Duodenal mucosa (tissue), 2 donors: ENCODE results near the gene IFT88.

Experiments
- H3K27ac ChIP-seq: one replicate; pipeline ENCODE4 v1.7.0; 2013; ENCODE audit warnings: low read depth, low read length
- H3K27me3 ChIP-seq, 2 donors: one replicate each; pipeline ENCODE4 v1.7.0; 2013; ENCODE audit warnings: low read length in 2 of 2, control low read depth in 1 of 2; ENCODE audit not compliant: insufficient read depth in 2 of 2, control insufficient read depth in 1 of 2
- H3K36me3 ChIP-seq, 2 donors: one replicate each; pipeline ENCODE4 v1.7.0; 2013; ENCODE audit warnings: low read length in 2 of 2, control low read depth in 1 of 2; ENCODE audit not compliant: insufficient read depth in 2 of 2, control insufficient read depth in 1 of 2
- H3K4me1 ChIP-seq, 2 donors: one replicate each; pipeline ENCODE4 v1.7.0; 2013; ENCODE audit warnings: low read length in 2 of 2, control low read depth in 1 of 2; ENCODE audit not compliant: insufficient read depth in 2 of 2, control insufficient read depth in 1 of 2
- H3K4me3 ChIP-seq, 2 donors: one replicate each; pipeline ENCODE4 v1.7.0; 2013; ENCODE audit warnings: low read length in 2 of 2, low read depth in 1 of 2
- H3K9ac ChIP-seq, 2 donors: one replicate each; pipeline ENCODE4 v1.7.0; 2013; ENCODE audit warnings: low read length in 2 of 2, low read depth in 1 of 2
- H3K9me3 ChIP-seq, 2 donors: one replicate each; pipeline ENCODE4 v1.7.0; 2013; ENCODE audit warnings: low read length in 2 of 2, control low read depth in 1 of 2; ENCODE audit not compliant: control insufficient read depth in 1 of 2

The IFT88 gene

DNA sequence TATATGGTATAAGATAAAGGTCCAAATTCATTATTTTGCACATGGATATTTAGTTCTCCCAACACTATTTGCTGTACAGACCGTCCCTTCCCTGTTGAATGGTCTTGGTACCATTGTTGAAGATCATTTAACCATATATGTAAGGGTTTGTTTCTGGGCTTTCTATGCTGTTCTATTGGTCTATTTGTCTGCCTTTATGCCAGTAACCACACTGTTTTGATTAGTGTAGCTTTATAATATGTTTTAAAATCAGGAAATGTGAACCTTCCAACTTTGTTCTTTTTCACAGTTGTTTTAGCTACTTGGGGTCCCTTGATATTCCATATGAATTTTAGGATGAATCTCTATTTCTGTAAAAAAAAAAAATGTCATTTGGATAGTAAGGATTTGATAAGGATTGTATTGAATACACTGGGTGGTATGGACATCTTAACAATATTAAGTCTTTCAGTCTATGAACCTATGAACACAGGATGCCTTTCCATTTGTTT is 16.9 kb downstream of the IFT88 start:
- Histone ChIP-seq H3K36me3 (peaks cover 10 to 24% of the 10 kb centered on the region in 2 donors), H3K9me3 (peaks cover 7 to 17% of the 10 kb centered on the region in 2 donors), H3K4me1 (peaks cover 0 to 8% of the 10 kb centered on the region in 2 donors), H3K27ac (no peak overlapping the region), H3K4me3 (no peak overlapping the region), H3K9ac (no peak overlapping the region), H3K27me3 (no peaks in the 10 kb centered on the region)

- no peak overlapping the region for H3K9ac ChIP-seq
- peaks cover 10 to 17% of the 10 kb centered on the region in 2 donors for H3K36me3 ChIP-seq
- no peaks in the 10 kb centered on the region for H3K27me3 ChIP-seq
- H3K4me3 ChIP-seq = no peak overlapping the region
- H3K4me1 ChIP-seq = peaks cover 0 to 10% of the 10 kb centered on the region in 2 donors
- H3K27ac ChIP-seq = no peak overlapping the region
- H3K9me3 ChIP-seq = peaks cover 7 to 17% of the 10 kb centered on the region in 2 donors
These were observed 18.4 kb downstream of the IFT88 start for GRCh38 chr13:20585371-20585770.

DNA sequence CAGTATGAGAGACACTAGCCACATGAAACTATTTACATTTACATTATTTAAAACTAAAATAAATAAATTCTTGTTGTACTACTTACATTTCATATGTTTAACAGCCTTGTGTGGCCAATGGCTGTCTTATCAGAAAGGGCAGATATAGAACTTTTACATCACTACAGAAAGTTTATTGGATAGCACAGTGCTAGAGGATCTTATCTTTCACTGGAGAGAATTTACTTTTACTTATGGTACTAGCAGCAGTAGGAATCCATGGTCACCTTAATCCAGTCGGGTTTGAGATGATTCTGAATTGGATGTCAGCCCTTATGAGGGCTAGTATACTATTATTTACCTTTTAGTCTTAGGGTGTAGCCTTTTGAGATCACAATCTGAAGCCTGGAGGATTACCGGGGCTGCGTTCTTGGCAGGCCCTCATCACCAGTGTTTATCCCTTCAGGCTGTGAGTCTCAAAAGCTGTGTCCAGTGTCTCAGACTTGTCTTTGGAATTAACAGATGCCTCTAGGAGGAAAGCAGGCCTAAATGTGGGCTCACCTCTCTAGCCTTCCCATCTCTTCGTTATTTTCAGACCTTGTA is 21.7 kb downstream of the IFT88 start:
- Histone ChIP-seq H3K9me3 (peaks cover 7 to 15% of the 10 kb centered on the region in 2 donors), H3K27me3 (no peaks in the 10 kb centered on the region), H3K4me3 (no peak overlapping the region), H3K9ac (no peak overlapping the region), H3K4me1 (peaks cover 0 to 13% of the 10 kb centered on the region in 2 donors), H3K27ac (no peak overlapping the region), H3K36me3 (peaks cover 10 to 14% of the 10 kb centered on the region in 2 donors)

DNA sequence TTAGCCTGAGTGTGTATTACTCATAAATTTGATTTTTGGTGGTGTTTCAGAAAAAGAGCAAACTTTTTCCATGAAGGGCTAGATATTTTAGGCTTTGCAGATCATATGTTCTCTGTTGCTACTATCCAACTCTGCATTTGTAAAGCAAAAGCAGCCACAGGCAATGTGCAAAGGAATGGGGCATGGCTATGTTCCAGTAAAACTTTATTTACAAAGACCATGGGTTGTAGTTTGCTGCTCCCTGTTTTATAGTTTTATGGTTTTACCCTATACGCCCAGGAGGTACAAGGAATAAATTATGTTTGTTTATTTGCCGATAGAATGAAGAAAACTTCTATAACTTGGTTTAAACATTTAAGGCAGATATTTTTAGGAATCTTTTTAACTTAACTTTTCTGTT is 23.6 kb downstream of the IFT88 start:
- no peaks in the 10 kb centered on the region for H3K27me3 ChIP-seq
- peaks cover 0 to under 1% of the 10 kb centered on the region in 2 donors for H3K36me3 ChIP-seq
- H3K9me3 ChIP-seq = no peaks in the 10 kb centered on the region
- H3K27ac ChIP-seq = no peak overlapping the region
- peak overlapping the region in 1 of 2 donors; percentile 32 for H3K4me3 ChIP-seq
- peaks cover 0 to 13% of the 10 kb centered on the region in 2 donors for H3K4me1 ChIP-seq
- H3K9ac ChIP-seq = no peak overlapping the region

DNA sequence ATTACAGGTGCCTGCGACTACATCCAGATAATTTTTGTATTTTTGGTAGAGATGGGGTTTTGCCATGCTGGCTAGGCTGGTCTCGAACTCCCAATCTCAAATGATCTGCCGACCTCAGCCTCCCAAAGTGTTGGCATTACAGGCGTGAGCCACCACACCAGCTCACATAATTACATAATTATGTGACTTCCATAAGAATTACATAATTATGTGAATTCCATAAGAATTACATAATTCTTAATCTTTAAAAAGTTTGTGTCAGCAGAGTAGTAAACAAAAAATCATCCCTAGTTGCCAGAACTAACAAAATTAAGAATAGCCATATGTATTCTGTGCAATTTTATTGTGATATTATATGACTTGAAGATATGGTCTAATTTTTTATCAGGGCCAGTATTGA is 25.6 kb downstream of the IFT88 start:
- Histone ChIP-seq H3K4me3 (no peak overlapping the region), H3K9ac (no peak overlapping the region), H3K9me3 (no peaks in the 10 kb centered on the region), H3K4me1 (peaks cover 0 to 9% of the 10 kb centered on the region in 2 donors), H3K27ac (no peak overlapping the region), H3K36me3 (no peaks in the 10 kb centered on the region), H3K27me3 (no peaks in the 10 kb centered on the region)

- H3K27me3 ChIP-seq = no peaks in the 10 kb centered on the region
- H3K9me3 ChIP-seq = no peaks in the 10 kb centered on the region
- H3K4me1 ChIP-seq = peaks cover 0 to 4% of the 10 kb centered on the region in 2 donors
- no peak overlapping the region for H3K9ac ChIP-seq
- no peaks in the 10 kb centered on the region for H3K36me3 ChIP-seq
- no peak overlapping the region for H3K4me3 ChIP-seq
- H3K27ac ChIP-seq = no peak overlapping the region
These were observed 27.3 kb downstream of the IFT88 start for GRCh38 chr13:20594280-20594679.

DNA sequence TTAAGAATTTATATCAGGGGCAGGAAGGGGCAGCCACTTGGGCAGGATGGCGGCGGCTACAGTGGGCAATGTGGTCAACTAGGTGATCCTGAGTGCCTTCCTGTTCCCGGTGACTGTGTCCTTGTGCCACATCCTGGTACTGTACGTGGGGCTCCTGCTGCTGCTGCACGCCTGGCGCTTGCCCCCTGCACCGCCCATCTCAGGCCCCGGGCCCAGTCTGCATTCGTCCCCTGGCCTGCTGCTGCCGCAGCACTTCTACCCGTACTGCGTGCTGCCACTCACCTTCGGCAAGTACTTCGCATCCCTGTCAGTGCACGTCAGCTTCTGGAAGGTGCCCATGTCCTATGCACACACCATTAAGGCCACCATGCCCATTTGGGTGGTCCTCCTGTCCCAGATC is 40.1 kb downstream of the IFT88 start:
- Histone ChIP-seq H3K9ac (no peak overlapping the region), H3K4me1 (no peaks in the 10 kb centered on the region), H3K9me3 (no peaks in the 10 kb centered on the region), H3K27me3 (no peaks in the 10 kb centered on the region), H3K36me3 (peaks cover 5 to 32% of the 10 kb centered on the region in 2 donors), H3K4me3 (no peak overlapping the region), H3K27ac (no peak overlapping the region)

DNA sequence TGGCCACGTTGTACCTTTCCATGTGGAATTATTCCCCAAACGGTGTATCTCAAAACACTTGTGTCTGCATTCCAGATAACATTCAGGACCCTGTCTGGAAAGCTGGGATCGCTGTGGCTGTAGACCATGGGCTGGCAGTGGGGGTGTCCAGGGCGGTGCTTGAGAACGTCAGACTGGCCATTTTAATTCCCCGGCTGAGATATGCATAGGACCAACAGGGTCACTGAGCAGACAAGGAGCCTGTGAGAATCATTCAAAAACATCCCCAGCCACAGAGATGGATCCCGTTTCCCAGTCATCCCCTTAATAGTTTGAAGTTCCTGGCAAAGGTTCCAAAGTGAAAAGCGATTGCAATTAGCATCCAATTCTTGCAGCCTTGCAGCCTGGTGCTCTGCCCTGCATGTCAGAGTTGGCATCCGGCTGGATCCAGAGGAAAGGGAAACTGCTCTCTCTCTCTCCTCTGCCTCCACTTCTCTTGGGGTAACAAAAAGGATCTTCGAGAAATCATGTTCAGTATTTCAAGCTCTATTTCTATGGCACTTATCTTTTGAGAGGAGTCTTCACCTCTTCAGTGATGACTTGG is 41.6 kb downstream of the IFT88 start:
- Histone ChIP-seq H3K9me3 (no peaks in the 10 kb centered on the region), H3K4me3 (no peak overlapping the region), H3K9ac (no peak overlapping the region), H3K36me3 (peaks cover 5 to 28% of the 10 kb centered on the region in 2 donors), H3K4me1 (no peaks in the 10 kb centered on the region), H3K27ac (no peak overlapping the region), H3K27me3 (no peaks in the 10 kb centered on the region)

GRCh38 chr13:20609145-20609544 is 42.2 kb downstream of the IFT88 start:
- no peak overlapping the region for H3K9ac ChIP-seq
- no peak overlapping the region for H3K4me3 ChIP-seq
- no peaks in the 10 kb centered on the region for H3K4me1 ChIP-seq
- H3K36me3 ChIP-seq = peaks cover 5 to 26% of the 10 kb centered on the region in 2 donors
- H3K9me3 ChIP-seq = no peaks in the 10 kb centered on the region
- H3K27ac ChIP-seq = no peak overlapping the region
- no peaks in the 10 kb centered on the region for H3K27me3 ChIP-seq

- H3K4me1 ChIP-seq = no peaks in the 10 kb centered on the region
- peaks cover 5 to 26% of the 10 kb centered on the region in 2 donors for H3K36me3 ChIP-seq
- no peaks in the 10 kb centered on the region for H3K9me3 ChIP-seq
- no peak overlapping the region for H3K9ac ChIP-seq
- no peaks in the 10 kb centered on the region for H3K27me3 ChIP-seq
- H3K4me3 ChIP-seq = no peak overlapping the region
- no peak overlapping the region for H3K27ac ChIP-seq
These were observed 43.0 kb downstream of the IFT88 start for GRCh38 chr13:20610006-20610405.
